ENCODE data around the gene SLC39A6.
"Not testable (repeated sequence)": the region's sequence is repeated elsewhere in the genome, so short reads cannot be mapped to it uniquely, and the experiment has no call there.

- not testable (repeated sequence) for TF ChIP-seq CTCF (conservative IDR thresholded peaks at IDR 0.05); EZH2 (IDR thresholded peaks at IDR 0.05; ENCODE audit: low read depth)
These were observed 64.4 kb downstream of the SLC39A6 start for GRCh38 chr18:36064809-36065079.

Measured in PC-9 (cell line).